K562 (cell line): ENCODE results near the gene PDLIM7. TPM values are rescaled to one million over a fixed set of nuclear protein-coding genes. Genes with fewer than 3 reads are reported as not detected.
"Not testable (repeated sequence)": the region's sequence is repeated elsewhere in the genome, so short reads cannot be mapped to it uniquely, and the experiment has no call there.

Experiments used
- ATAC-seq: fragments of 200-7000 bp; cut with Tn5 transposase; 3 replicates; pipeline ENCODE4 v1.9.1; 2020; ENCODE audit warnings: moderate library complexity
- BruUV-seq: library from RNA; stranded (reverse); fragments of 400-500 nt; replicated peaks from 2 replicates; lab custom pipeline; 2021; lab: Mats Ljungman, UMichigan
- CTCF ChIA-PET: fragments of 300-600 bp; formaldehyde crosslinking; extraction: SDS; loops from one replicate; lab custom pipeline; 2021; ENCODE audit warnings: low intra/inter-chr PET ratio; lab: Yijun Ruan, JAX
- POLR2A ChIA-PET: fragments of 300-600, 350-650 bp; sonication (Branson Sonifier 250); formaldehyde crosslinking; extraction: SDS; loops from one replicate; lab custom pipeline; 2021; ENCODE audit warnings: antibody characterized with exemption, inconsistent platforms; lab: Yijun Ruan, JAX
- DNase-seq, 4 experiments: peaks; one replicate each; pipeline versions ENCODE4 v3.0.0 to v3.0.0-alpha.2; 2011 to 2018; ENCODE audit warnings: low spot score in 3 of 4, mixed read lengths in 3 of 4; ENCODE audit errors: extremely low read depth in 1 of 4
- FAIRE-seq: peaks from 2 replicates; lab custom pipeline; 2011; peaks lifted over from hg19 to GRCh38; lab: Jason Lieb, UNC
- H2AFZ ChIP-seq: 2 replicates; pipeline ENCODE4 v1.6.0; 2011; ENCODE audit warnings: low read depth, low read length, control low read depth, inconsistent platforms
- H3K27ac ChIP-seq: fragments of 200-600 bp; 3 replicates; pipeline ENCODE4 v1.8.0; 2011; ENCODE audit warnings: low read depth, mild to moderate bottlenecking, control low read depth, inconsistent platforms, low read length, moderate library complexity, mixed read lengths; ENCODE audit errors: extremely low read depth
- H3K27me3 ChIP-seq, 2 experiments: fragments of 300-600 bp in 1 of 2; 2 replicates in 1 of 2; 3 replicates in 1 of 2; pipeline versions ENCODE4 v1.6.0 to v1.8.0; 2011; ENCODE audit warnings: inconsistent platforms in 2 of 2, low read length in 2 of 2, mild to moderate bottlenecking in 1 of 2, mixed read lengths in 1 of 2, moderate library complexity in 1 of 2; ENCODE audit not compliant: control insufficient read depth in 2 of 2, insufficient read depth in 2 of 2
- H3K36me3 ChIP-seq: fragments of 300-600 bp; 3 replicates; pipeline ENCODE4 v1.8.0; 2011; ENCODE audit warnings: mild to moderate bottlenecking, low read length, inconsistent platforms; ENCODE audit not compliant: control insufficient read depth, insufficient read depth
- H3K4me1 ChIP-seq, 2 experiments: fragments of 200-600 bp in 1 of 2; replicated peaks in 1 of 2; 2 replicates in 1 of 2; 3 replicates in 1 of 2; pipeline versions ENCODE4 v1.5.1 to v1.8.0; 2011; ENCODE audit warnings: inconsistent platforms in 2 of 2, low read length in 2 of 2, mild to moderate bottlenecking in 1 of 2, mixed read lengths in 1 of 2, moderate library complexity in 1 of 2; ENCODE audit not compliant: control insufficient read depth in 2 of 2, insufficient read depth in 2 of 2
- H3K4me2 ChIP-seq: 2 replicates; pipeline ENCODE4 v1.6.1; 2011; ENCODE audit warnings: low read length, control low read depth, inconsistent platforms, mixed read lengths; ENCODE audit not compliant: insufficient read depth
- H3K4me3 ChIP-seq: fragments of 200-600 bp; sonication (generic), shearing (Covaris generic); 2 replicates; pipeline ENCODE4 v1.5.1; 2016; ENCODE audit warnings: control low read depth, inconsistent platforms
- H3K79me2 ChIP-seq: fragments of 200-600 bp; 3 replicates; pipeline ENCODE4 v1.8.0; 2011; ENCODE audit warnings: low read length, inconsistent platforms; ENCODE audit not compliant: control insufficient read depth, insufficient read depth
- H3K9ac ChIP-seq, 2 experiments: 2 replicates each; pipeline versions ENCODE4 v1.6.0 to v1.6.1; 2011; ENCODE audit warnings: low read depth in 2 of 2, low read length in 2 of 2, control low read depth in 1 of 2, inconsistent platforms in 1 of 2, mild to moderate bottlenecking in 1 of 2, mixed read lengths in 1 of 2; ENCODE audit not compliant: insufficient read depth in 1 of 2
- H3K9me1 ChIP-seq: one replicate; pipeline ENCODE4 v1.6.0; 2011; ENCODE audit warnings: inconsistent platforms, mild to moderate bottlenecking, low read length, moderate library complexity; ENCODE audit not compliant: control insufficient read depth, insufficient read depth
- H3K9me3 ChIP-seq: replicated peaks from 2 replicates; pipeline ENCODE4 v1.5.1; 2011; ENCODE audit warnings: low read depth, low read length, inconsistent platforms; ENCODE audit not compliant: control insufficient read depth, insufficient read depth
- H4K20me1 ChIP-seq: replicated peaks from 2 replicates; pipeline ENCODE4 v1.6.1; 2011; ENCODE audit warnings: low read length, inconsistent platforms, mixed read lengths; ENCODE audit not compliant: control insufficient read depth, insufficient read depth
- POLR2B ChIP-seq: fragments of 450-650 bp; IDR thresholded peaks from 2 replicates; pipeline ENCODE4 v1.6.1; 2018; ENCODE audit warnings: low read depth; ENCODE audit not compliant: partially characterized antibody
- RBM15 ChIP-seq: fragments of 200-400 bp; formaldehyde crosslinking; IDR thresholded peaks from 2 replicates; pipeline ENCODE4 v1.6.1; 2018; ENCODE audit warnings: mild to moderate bottlenecking, low read length, moderate library complexity; ENCODE audit not compliant: insufficient read depth
- ZNF121 ChIP-seq: sonication (generic); formaldehyde crosslinking; conservative IDR thresholded peaks from 2 replicates; pipeline ENCODE4 v1.8.0; 2022; ENCODE audit warnings: missing genetic modification reagents
- WGBS: fragments of 100-300 bp; shearing (Covaris generic); methylation state at CpG from one replicate; pipeline ENCODE4 v1.1.6; 2016; ENCODE audit warnings: low coverage, mixed read lengths; ENCODE audit not compliant: insufficient coverage; ENCODE audit errors: missing lambda C conversion rate; 5-methylcytosine and 5-hydroxymethylcytosine counted together
- in situ Hi-C: fragments of 300-500 bp; cut with MboI; formaldehyde crosslinking; loops from 4 replicates; pipeline ENCODE4 v1.15.0; 2018; ENCODE audit warnings: inconsistent platforms, mixed read lengths
- intact Hi-C: fragments of 100-400 bp; cut with micrococcal nuclease; formaldehyde crosslinking; loops from 2 replicates; pipeline ENCODE4 v1.14.2; 2022
- polyA plus RNA-seq, 8 experiments: library from polyadenylated mRNA; depleted of rRNA in 4 of 8; stranded (reverse) in 5 of 8; unstranded in 3 of 8; fragments of >200 nt; fragmentation: Nextera tagmentation in 2 of 8; fragmentation: Illumina TruSeq in 1 of 8; extraction: Ambion mirVana in 2 of 8; extraction: Trizol in 1 of 8; gene quantifications; 2 replicates each; pipeline versions ENCODE4 v1.2.1 to v1.2.3, GENCODE V29; 2011 to 2014; ENCODE audit warnings: inconsistent platforms in 1 of 8, missing spikeins in 1 of 8
- total RNA-seq, 7 experiments: library from RNA; depleted of rRNA in 6 of 7; stranded (reverse); fragments of >200 nt in 6 of 7; fragmentation: Illumina TruSeq in 2 of 7; extraction: Trizol in 2 of 7; gene quantifications; 2 replicates each; pipeline versions ENCODE4 v1.2.1 to v1.2.3, GENCODE V29; 2011 to 2021; ENCODE audit warnings: low replicate concordance in 1 of 7
- TF ChIP-seq, protein P1 (sequence below), 2 experiments: fragments of 450-650 bp; IDR thresholded peaks; 2 replicates each; pipeline ENCODE4 v1.6.1; 2016

The PDLIM7 gene
- total and polyA plus RNA-seq, 9 of the 15 experiments (the other 6 are each of a cell fraction or from before 2014, with no cell fraction given): 2.1 to 124 (median 32.6) TPM

DNA sequence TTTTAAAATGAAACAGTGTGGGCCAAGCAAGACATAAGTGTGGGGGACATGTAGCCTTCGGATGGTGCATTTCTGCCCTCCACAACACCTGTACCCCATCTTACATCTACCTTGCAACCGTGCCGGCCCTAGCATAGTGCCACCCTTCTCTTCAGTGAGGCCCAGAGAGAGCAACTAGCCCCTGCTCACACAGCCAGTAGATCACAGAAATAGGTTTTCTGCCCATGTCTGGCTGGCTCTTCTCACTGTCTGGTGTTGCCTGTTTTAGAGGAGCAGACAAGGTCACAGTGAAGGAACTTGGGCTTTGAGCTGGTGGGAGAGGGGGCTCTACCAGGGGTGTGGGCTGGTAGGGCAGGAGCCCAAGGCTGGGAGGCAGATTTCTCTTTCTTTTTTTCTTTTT is 11.1 kb downstream of the PDLIM7 start:
- CTCF ChIA-PET: no interaction called here
- H4K20me1 ChIP-seq: 0 out of 2 replicates have a peak, but pooled peaks cover 3% of the 10 kb centered on the region
- no peak overlapping the region; a peak in 1 of 4 replicates for H3K9ac ChIP-seq
- no peak for DNase-seq
- H3K27ac ChIP-seq: no peak overlapping the region
- intact Hi-C loops (no loop called here), in situ Hi-C loops (no loop called here)
- H3K9me1 ChIP-seq: no peaks in the 10 kb centered on the region
- no peak overlapping the region for H3K4me2 ChIP-seq
- WGBS: 98% methylated on average over 3 of the region's 3 CpGs
- FAIRE-seq: no peak
- no TSS peak for BruUV-seq
- no peak for TF ChIP-seq RBM15
- TF ChIP-seq, protein P1, sequence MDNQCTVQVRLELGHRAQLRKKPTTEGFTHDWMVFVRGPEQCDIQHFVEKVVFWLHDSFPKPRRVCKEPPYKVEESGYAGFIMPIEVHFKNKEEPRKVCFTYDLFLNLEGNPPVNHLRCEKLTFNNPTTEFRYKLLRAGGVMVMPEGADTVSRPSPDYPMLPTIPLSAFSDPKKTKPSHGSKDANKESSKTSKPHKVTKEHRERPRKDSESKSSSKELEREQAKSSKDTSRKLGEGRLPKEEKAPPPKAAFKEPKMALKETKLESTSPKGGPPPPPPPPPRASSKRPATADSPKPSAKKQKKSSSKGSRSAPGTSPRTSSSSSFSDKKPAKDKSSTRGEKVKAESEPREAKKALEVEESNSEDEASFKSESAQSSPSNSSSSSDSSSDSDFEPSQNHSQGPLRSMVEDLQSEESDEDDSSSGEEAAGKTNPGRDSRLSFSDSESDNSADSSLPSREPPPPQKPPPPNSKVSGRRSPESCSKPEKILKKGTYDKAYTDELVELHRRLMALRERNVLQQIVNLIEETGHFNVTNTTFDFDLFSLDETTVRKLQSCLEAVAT (IDR thresholded peaks at IDR 0.05): no peak
- peaks cover under 1 to 47% of the 10 kb centered on the region in 2 experiments; a peak in 3 of 5 replicates for H3K4me1 ChIP-seq
- H3K4me3 ChIP-seq: no peak overlapping the region
- H3K36me3 ChIP-seq: peaks cover 76% of the 10 kb centered on the region; the same call in 2 of the 3 replicates
- H2AFZ ChIP-seq: no peak overlapping the region
- POLR2A ChIA-PET: interaction anchor here (0.6 to 2.4 kb wide), 5 partner anchors 8 to 107 kb away, joined by 3 to 14 read pairs (median 4); no protein-coding TSS in a partner anchor
- no peaks in the 10 kb centered on the region for H3K9me3 ChIP-seq
- H3K27me3 ChIP-seq: no peaks in the 10 kb centered on the region
- no peaks in the 10 kb centered on the region for H3K79me2 ChIP-seq
- ATAC-seq: no peak

DNA sequence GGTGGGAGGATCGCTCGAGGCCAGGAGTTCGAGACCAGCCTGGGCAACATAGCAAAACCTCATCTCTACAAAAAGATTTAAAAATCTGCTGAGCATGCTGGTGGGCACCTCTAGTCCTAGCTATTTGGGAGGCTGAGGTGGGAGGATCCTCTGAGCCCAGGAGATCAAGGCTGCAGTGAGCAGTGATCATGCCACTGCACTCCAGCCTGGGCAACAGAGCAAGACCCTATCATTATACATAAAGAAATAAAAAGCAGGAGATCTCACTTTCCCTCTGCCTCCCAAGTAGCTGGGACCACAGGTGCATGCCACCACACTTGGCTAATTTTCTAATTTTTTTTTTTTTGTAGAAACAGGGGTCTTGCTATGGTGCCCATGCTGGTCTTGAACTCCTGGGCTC is 11.7 kb downstream of the PDLIM7 start:
- ATAC-seq, H3K9me3 ChIP-seq, H3K27me3 ChIP-seq: not testable (repeated sequence)
- POLR2A ChIA-PET: interaction anchor here (0.6 to 2.4 kb wide), 6 partner anchors 9 to 403 kb away, joined by 3 to 14 read pairs (median 4); no protein-coding TSS in a partner anchor
- TF ChIP-seq ZNF121 (CRISPR knock-in tag) (peak; percentile 72), POLR2B (peak; percentile 34)
- TF ChIP-seq, all 486 proteins: peak for 2; not testable (repeated sequence) for 484
- intact Hi-C loops, H2AFZ ChIP-seq, FAIRE-seq, H3K4me3 ChIP-seq, in situ Hi-C loops, H4K20me1 ChIP-seq, H3K4me2 ChIP-seq, H3K79me2 ChIP-seq, H3K27ac ChIP-seq, H3K9me1 ChIP-seq, DNase-seq, H3K9ac ChIP-seq, CTCF ChIA-PET, BruUV-seq: not testable (repeated sequence)
- Histone ChIP-seq H3K4me1 (peaks cover 0 to 42% of the 10 kb centered on the region in 2 experiments; a peak in 3 of 5 replicates), H3K36me3 (peaks cover 71% of the 10 kb centered on the region; the same call in 2 of the 3 replicates)
- WGBS: 95% methylated on average over 3 of the region's 3 CpGs
